GM19025 (cell line): ENCODE measurements around the gene HEMK1.

Experiments
- ATAC-seq: cut with Tn5 transposase; IDR thresholded peaks from one replicate; pipeline ENCODE4 v1.9.1; 2021; ENCODE audit warnings: mild to moderate bottlenecking, low read depth, moderate library complexity; ENCODE audit not compliant: unreplicated experiment

HEMK1 gene

GRCh38 chr3:50599115-50599715 lies 29.9 kb downstream of the HEMK1 start:
- no peak for ATAC-seq

- no peak for ATAC-seq
These were observed 30.4 kb downstream of the HEMK1 start for GRCh38 chr3:50599716-50600118.

- no peak for ATAC-seq
These were observed 30.9 kb downstream of the HEMK1 start for GRCh38 chr3:50600141-50600753.

GRCh38 chr3:50600841-50601591 lies 31.7 kb downstream of the HEMK1 start:
- ATAC-seq: peak; percentile 77

- ATAC-seq: no peak
These were observed 33.4 kb downstream of the HEMK1 start for GRCh38 chr3:50602595-50603191.

GRCh38 chr3:50603261-50604109 lies 34.2 kb downstream of the HEMK1 start:
- ATAC-seq: no peak

- no peak for ATAC-seq
These were observed 34.8 kb downstream of the HEMK1 start for GRCh38 chr3:50604110-50604621.

- no peak for ATAC-seq
These were observed 35.6 kb downstream of the HEMK1 start for GRCh38 chr3:50604628-50605588.

GRCh38 chr3:50605901-50606326 lies 36.6 kb downstream of the HEMK1 start:
- ATAC-seq: no peak

- no peak for ATAC-seq
These were observed 37.3 kb downstream of the HEMK1 start for GRCh38 chr3:50606596-50606995.

- ATAC-seq: no peak
These were observed 38.2 kb downstream of the HEMK1 start for GRCh38 chr3:50607271-50608091.

- ATAC-seq: no peak
These were observed 39.0 kb downstream of the HEMK1 start for GRCh38 chr3:50608278-50608677.

- ATAC-seq: no peak
These were observed 39.9 kb downstream of the HEMK1 start for GRCh38 chr3:50609071-50609762.

- ATAC-seq: no peak
These were observed 40.4 kb downstream of the HEMK1 start for GRCh38 chr3:50609763-50610085.

GRCh38 chr3:50610181-50610971 lies 41.1 kb downstream of the HEMK1 start:
- no peak for ATAC-seq

- ATAC-seq: no peak
These were observed 41.7 kb downstream of the HEMK1 start for GRCh38 chr3:50610992-50611463.
